Heart left ventricle (tissue), 16 donors: Measurements from ENCODE around the gene PPT2. TPM values are rescaled to one million over a fixed set of nuclear protein-coding genes. Genes with fewer than 3 reads are reported as not detected.

Experiments used
- ATAC-seq, 4 donors: fragments of 200-7000 bp; cut with Tn5 transposase; one replicate each; pipeline ENCODE4 v1.9.1; 2020 to 2022; ENCODE audit warnings: moderate library complexity in 4 of 4, mild to moderate bottlenecking in 3 of 4, moderate number of reproducible peaks in 1 of 4
- DNase-seq, 5 donors: peaks; one replicate each; pipeline ENCODE4 v3.0.0-alpha.2; 2020
- H3K27ac ChIP-seq, 12 donors: fragments of 200-600 bp; sonication (generic) in 4 of 12; one replicate each; pipeline versions ENCODE4 v1.5.0 to v1.8.0; 2016 to 2022; ENCODE audit warnings: mild to moderate bottlenecking in 2 of 12
- H3K27me3 ChIP-seq, 9 donors: fragments of 200-600 bp; sonication (generic) in 2 of 9; one replicate each; pipeline versions ENCODE4 v1.5.1 to v1.8.0; 2016 to 2022; ENCODE audit warnings: mild to moderate bottlenecking in 3 of 9
- H3K36me3 ChIP-seq, 9 donors: fragments of 200-600 bp; sonication (generic) in 2 of 9; one replicate each; pipeline versions ENCODE4 v1.5.0 to v1.8.0; 2018 to 2022; ENCODE audit warnings: mild to moderate bottlenecking in 2 of 9
- H3K4me1 ChIP-seq, 12 donors: fragments of 200-600 bp; sonication (generic) in 4 of 12; one replicate each; pipeline versions ENCODE4 v1.5.0 to v1.8.0; 2016 to 2022; ENCODE audit warnings: mild to moderate bottlenecking in 3 of 12
- H3K4me3 ChIP-seq, 12 donors: fragments of 200-600 bp; sonication (generic) in 4 of 12; one replicate each; pipeline versions ENCODE4 v1.5.0 to v1.8.0; 2017 to 2022; ENCODE audit warnings: mild to moderate bottlenecking in 9 of 12, moderate library complexity in 4 of 12
- H3K9me3 ChIP-seq, 12 donors: fragments of 200-600 bp; sonication (generic) in 4 of 12; one replicate each; pipeline versions ENCODE4 v1.5.0 to v1.8.0; 2016 to 2022; ENCODE audit warnings: mild to moderate bottlenecking in 1 of 12
- POLR2A ChIP-seq, 2 donors: fragments of 450-650 bp; IDR thresholded peaks; one replicate each; pipeline ENCODE4 v1.6.1; 2017; ENCODE audit warnings: antibody characterized with exemption in 2 of 2, mild to moderate bottlenecking in 2 of 2, moderate library complexity in 2 of 2
- WGBS, 4 donors: extraction: QIAGEN DNeasy Blood & Tissue Kit in 2 of 4; methylation state at CpG; one replicate each; pipeline versions ENCODE4 v1.1.5 to v1.1.7; 2013 to 2018; 5-methylcytosine and 5-hydroxymethylcytosine counted together
- intact Hi-C, 10 donors: fragments of 100-400 bp; cut with DNase I; formaldehyde crosslinking; loops; one replicate each; pipeline versions ENCODE4 v1.11.1 to v1.14.2; 2022
- polyA plus RNA-seq, 2 donors: library from polyadenylated mRNA; stranded (reverse); fragments of 200-250 nt; gene quantifications; one replicate each; pipeline ENCODE4 v1.2.3, GENCODE V29; 2013
- total RNA-seq, 9 donors: library from RNA; depleted of rRNA in 2 of 9; stranded (reverse); fragments of >200 nt in 2 of 9; fragmentation: NEBNext Ultra II Directional in 3 of 9; extraction: Animal tissue kit (Norgen Biotek cat#: 25700) in 3 of 9; gene quantifications; one replicate each; pipeline versions ENCODE4 v1.1.0 to v1.2.4, GENCODE V29; 2016 to 2023
- TF ChIP-seq, protein P1 (sequence below), 12 donors: fragments of 200-600 bp; sonication (generic) in 4 of 12; IDR thresholded peaks; one replicate each; pipeline versions ENCODE4 v1.5.0 to v1.8.0; 2018 to 2022; ENCODE audit warnings: antibody characterized with exemption in 12 of 12, mild to moderate bottlenecking in 5 of 12
- donor health status: ischemic (EF 13 %, LVEDD 7.1; RV severe dilation, severe dysfunction).
- donor health status: healthy with polysubstance abuse.
- donor health status: DM: no; HTN: yes; CAD: no.
- donor health status: DM: no; HTN: no; CAD: no.
- donor health status: ischemic (EF 25% LVEDD 6.9; RV normal size, moderate dysfunction).
- donor health status: ischemic (EF 25% LVEDD 5.7; RV mildly dilated, moderate dysfunction).
- donor health status: healthy.
- donor health status: DM: yes; HTN: yes; CAD: no.
- donor health status: ischemic (EF 35%, LVEDD 5.7; RV mildly dilated, moderate dysfunction).
- donor health status: nonischemic (EF 11% LVEDD 7.7; RV severe dilation, severe dysfunction).
- donor health status: DM: yes; HTN: yes; CAD: no.
- donor health status: PGD.
- donor health status: ischemic (EF 29% LVEDD 5.4; RV normal size, mild dysfunction).
- donor health status: nonischemic (EF 23%, LVEDD 6.1; RV moderate dilation, normal function).

The PPT2 gene
- total and polyA plus RNA-seq, 11 donors, result 13.1 to 34.0 (median 21.6) TPM

DNA sequence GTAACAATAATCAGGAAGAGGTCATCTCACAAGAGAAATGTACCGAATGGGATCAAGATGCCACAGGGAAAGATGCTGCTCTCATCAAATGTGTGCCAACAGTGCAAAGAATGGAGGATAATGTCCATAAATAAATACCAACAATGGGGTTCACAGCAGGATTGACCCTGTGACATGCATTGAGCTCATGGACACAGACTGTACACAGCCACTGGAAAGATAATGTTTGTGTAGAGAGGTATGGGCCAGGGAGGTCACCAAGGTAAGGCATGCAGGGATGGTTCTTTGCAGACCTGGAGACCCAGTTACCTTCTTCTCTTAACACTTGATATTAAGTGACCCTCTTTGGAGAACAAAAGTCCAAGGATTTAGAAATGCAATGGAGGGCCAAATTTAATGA, 20.5 kb downstream of the PPT2 start:
- TF ChIP-seq POLR2A (IDR thresholded peaks at IDR 0.05), result no peak
- TF ChIP-seq, protein P1, sequence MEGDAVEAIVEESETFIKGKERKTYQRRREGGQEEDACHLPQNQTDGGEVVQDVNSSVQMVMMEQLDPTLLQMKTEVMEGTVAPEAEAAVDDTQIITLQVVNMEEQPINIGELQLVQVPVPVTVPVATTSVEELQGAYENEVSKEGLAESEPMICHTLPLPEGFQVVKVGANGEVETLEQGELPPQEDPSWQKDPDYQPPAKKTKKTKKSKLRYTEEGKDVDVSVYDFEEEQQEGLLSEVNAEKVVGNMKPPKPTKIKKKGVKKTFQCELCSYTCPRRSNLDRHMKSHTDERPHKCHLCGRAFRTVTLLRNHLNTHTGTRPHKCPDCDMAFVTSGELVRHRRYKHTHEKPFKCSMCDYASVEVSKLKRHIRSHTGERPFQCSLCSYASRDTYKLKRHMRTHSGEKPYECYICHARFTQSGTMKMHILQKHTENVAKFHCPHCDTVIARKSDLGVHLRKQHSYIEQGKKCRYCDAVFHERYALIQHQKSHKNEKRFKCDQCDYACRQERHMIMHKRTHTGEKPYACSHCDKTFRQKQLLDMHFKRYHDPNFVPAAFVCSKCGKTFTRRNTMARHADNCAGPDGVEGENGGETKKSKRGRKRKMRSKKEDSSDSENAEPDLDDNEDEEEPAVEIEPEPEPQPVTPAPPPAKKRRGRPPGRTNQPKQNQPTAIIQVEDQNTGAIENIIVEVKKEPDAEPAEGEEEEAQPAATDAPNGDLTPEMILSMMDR (IDR thresholded peaks at IDR 0.05), result no peak
- peaks cover 0 to 23% (median 19%) of the 10 kb centered on the region in 9 donors for H3K36me3 ChIP-seq
- H3K27me3 ChIP-seq, result no peaks in the 10 kb centered on the region
- intact Hi-C loops, result loop anchor here in 2 of 10 donors (10.0 kb wide), 1 partner anchor 510 kb away; the partner anchor contains the start of genes C6orf47 (in 2 of the 2), CSNK2B (in 2 of the 2), GPANK1 (in 2 of the 2) and LY6G5B (in 2 of the 2)
- peaks cover 5 to 48% (median 29%) of the 10 kb centered on the region in 12 donors for H3K4me1 ChIP-seq
- ATAC-seq (no peak), DNase-seq (no peak)
- no peaks in the 10 kb centered on the region for H3K9me3 ChIP-seq
- H3K27ac ChIP-seq, result no peak overlapping the region
- H3K4me3 ChIP-seq, result peak overlapping the region in 5 of 12 donors; percentile 81 to 98 (median 88)
- WGBS, 4 donors, result 82 to 90% (median 83%) methylated on average over 1 of the region's 1 CpG

- ATAC-seq (no peak), DNase-seq (no peak)
- intact Hi-C loops, result loop anchor here in 4 of 10 donors (5.0 to 10.0 kb wide), 3 partner anchors 43 to 511 kb away; partner anchors contain the start of genes C6orf47 (in 2 of the 4), CSNK2B (in 2 of the 4), GPANK1 (in 2 of the 4) and LY6G5B (in 2 of the 4)
- peaks cover 0 to 22% (median 15%) of the 10 kb centered on the region in 9 donors for H3K36me3 ChIP-seq
- 10 to 20% (median 11%) methylated on average over 2 of the region's 2 CpGs for WGBS, 4 donors
- no peak for TF ChIP-seq POLR2A (IDR thresholded peaks at IDR 0.05)
- TF ChIP-seq, protein P1 (IDR thresholded peaks at IDR 0.05), result no peak
- H3K4me1 ChIP-seq, result peaks cover 11 to 57% (median 37%) of the 10 kb centered on the region in 12 donors
- no peaks in the 10 kb centered on the region for H3K9me3 ChIP-seq
- peak overlapping the region; percentile 61 to 99 (median 88) for H3K4me3 ChIP-seq
- H3K27me3 ChIP-seq, result no peaks in the 10 kb centered on the region
- H3K27ac ChIP-seq, result peak overlapping the region; percentile 87 to 100 (median 97)
These were observed 21.4 kb downstream of the PPT2 start for GRCh38 chr6:32175322-32175710.

DNA sequence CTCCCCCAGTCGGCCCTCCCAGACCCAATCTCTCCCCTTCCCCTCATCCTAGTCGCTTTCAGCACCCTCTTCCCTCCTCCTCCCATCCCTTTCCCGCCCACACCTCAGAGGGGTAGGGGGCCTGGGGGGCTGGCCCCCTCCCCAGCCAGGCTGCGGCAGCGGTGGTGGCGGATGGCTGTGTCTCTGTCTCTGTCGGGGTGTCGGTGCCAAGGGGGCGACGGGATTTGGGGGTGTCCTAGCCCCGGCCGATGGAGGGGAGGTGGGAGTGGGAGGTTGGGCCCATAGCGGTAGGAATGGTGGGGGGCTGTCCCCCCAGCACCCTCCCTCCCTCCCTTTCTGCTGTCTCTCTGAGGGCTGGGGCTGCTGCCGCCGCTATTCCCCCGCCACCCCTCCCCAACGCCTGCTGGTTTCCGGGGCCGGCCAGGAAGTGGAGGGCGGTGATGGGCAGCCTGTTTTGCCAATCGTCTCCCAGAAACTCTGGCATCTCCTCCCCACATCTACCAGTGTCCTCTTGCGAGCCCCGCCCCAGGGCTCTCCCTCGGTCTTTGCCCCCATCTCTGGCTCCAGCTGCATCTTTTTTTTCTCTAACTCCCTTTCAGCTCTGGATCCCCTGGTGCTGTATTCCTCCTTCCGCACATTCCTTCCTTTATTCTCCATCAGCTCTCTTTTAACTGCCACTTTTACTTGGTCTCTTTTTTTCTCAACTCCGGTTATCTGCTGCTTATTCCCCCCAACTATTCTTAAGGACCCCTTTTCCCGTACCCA, 22.0 kb downstream of the PPT2 start, which contains the start of gene AGPAT1:
Gene AGPAT1, minus strand, starts transcription at position 374 of the 765 bp plus-strand sequence. CDS start 4,588 bp downstream, outside the sequence.
- intact Hi-C loops, result loop anchor here in 4 of 10 donors (1.0 to 10.0 kb wide), 6 partner anchors 21 to 511 kb away; partner anchors contain the start of genes C6orf47 (in 2 of the 4), CSNK2B (in 2 of the 4), FKBPL (in 2 of the 4) and GPANK1 (in 2 of the 4)
- DNase-seq, result peak; percentile 98 to 100 (median 99)
- Histone ChIP-seq H3K9me3 (no peaks in the 10 kb centered on the region), H3K27ac (peak within 1 kb of the TSS; percentile 87 to 100 (median 97)), H3K27me3 (no peaks in the 10 kb centered on the region), H3K36me3 (peaks cover 0 to 22% (median 15%) of the 10 kb centered on the region in 9 donors), H3K4me1 (peaks cover 11 to 57% (median 38%) of the 10 kb centered on the region in 12 donors), H3K4me3 (peak within 1 kb of the TSS; percentile 61 to 99 (median 88))
- 0 to 1% (median 1%) methylated on average over 16 to 27 of the region's 27 CpGs for WGBS, 4 donors
- ATAC-seq, result peak; percentile 65 to 77 (median 75)
- TF ChIP-seq, protein P1 (IDR thresholded peaks at IDR 0.05), result no peak
- TF ChIP-seq POLR2A (IDR thresholded peaks at IDR 0.05), result peak in 1 of 2 donors; percentile 78
